H9 (cell line): ENCODE data around the gene NT5DC3. TPM values are rescaled to one million over a fixed set of nuclear protein-coding genes. Genes with fewer than 3 reads are reported as not detected.

Experiments used
- DNase-seq: peaks from one replicate; pipeline ENCODE4 v3.0.0-alpha.2; 2017
- H2AFZ ChIP-seq: one replicate; pipeline ENCODE4 v1.6.1; 2013; ENCODE audit warnings: mild to moderate bottlenecking, low read length, control low read depth, moderate library complexity
- H2AK5ac ChIP-seq: 2 replicates; pipeline ENCODE4 v1.6.1; 2013; ENCODE audit warnings: low read length, control low read depth, mixed read lengths; ENCODE audit not compliant: insufficient read length
- H2BK120ac ChIP-seq: one replicate; pipeline ENCODE4 v1.6.1; 2013; ENCODE audit warnings: low read depth, mild to moderate bottlenecking, low read length, control low read depth, inconsistent platforms; ENCODE audit not compliant: poor library complexity, severe bottlenecking
- H2BK12ac ChIP-seq: 2 replicates; pipeline ENCODE4 v1.6.1; 2013; ENCODE audit warnings: low read length, control low read depth, mixed read lengths, low read depth; ENCODE audit not compliant: insufficient read length
- H2BK15ac ChIP-seq: 2 replicates; pipeline ENCODE4 v1.6.1; 2013; ENCODE audit warnings: low read depth, low read length, control low read depth
- H2BK20ac ChIP-seq: one replicate; pipeline ENCODE4 v1.6.1; 2013; ENCODE audit warnings: low read depth, mild to moderate bottlenecking, low read length, control low read depth, inconsistent platforms; ENCODE audit not compliant: poor library complexity, severe bottlenecking
- H2BK5ac ChIP-seq: 2 replicates; pipeline ENCODE4 v1.6.1; 2013; ENCODE audit warnings: low read length, control low read depth, mixed read lengths; ENCODE audit not compliant: insufficient read length
- H3K14ac ChIP-seq: 2 replicates; pipeline ENCODE4 v1.6.1; 2013; ENCODE audit warnings: low read length, control low read depth; ENCODE audit not compliant: insufficient read depth
- H3K18ac ChIP-seq: 2 replicates; pipeline ENCODE4 v1.6.1; 2013; ENCODE audit warnings: low read depth, mild to moderate bottlenecking, mixed read lengths, low read length, control low read depth; ENCODE audit not compliant: insufficient read length
- H3K23ac ChIP-seq: 2 replicates; pipeline ENCODE4 v1.6.1; 2013; ENCODE audit warnings: low read length, control low read depth, mixed read lengths, low read depth; ENCODE audit not compliant: insufficient read length
- H3K23me2 ChIP-seq: 2 replicates; pipeline ENCODE4 v1.6.1; 2013; ENCODE audit warnings: low read depth, mild to moderate bottlenecking, mixed read lengths, low read length, control low read depth; ENCODE audit not compliant: insufficient read length, poor library complexity, severe bottlenecking
- H3K27ac ChIP-seq: 2 replicates; pipeline ENCODE4 v1.5.1; 2013; ENCODE audit warnings: low read length, control low read depth, mixed read lengths, low read depth; ENCODE audit not compliant: insufficient read length
- H3K27me3 ChIP-seq: 2 replicates; pipeline ENCODE4 v1.6.1; 2013; ENCODE audit warnings: low read length, control low read depth, inconsistent platforms; ENCODE audit not compliant: insufficient read depth
- H3K4ac ChIP-seq: 2 replicates; pipeline ENCODE4 v1.6.1; 2013; ENCODE audit warnings: low read depth, mild to moderate bottlenecking, control low read depth, inconsistent platforms, low read length, moderate library complexity
- H3K4me1 ChIP-seq: 2 replicates; pipeline ENCODE4 v1.6.1; 2013; ENCODE audit warnings: low read length, control low read depth, inconsistent platforms; ENCODE audit not compliant: insufficient read depth
- H3K4me2 ChIP-seq: 2 replicates; pipeline ENCODE4 v1.6.1; 2013; ENCODE audit warnings: low read length, control low read depth, mixed read lengths; ENCODE audit not compliant: insufficient read length, insufficient read depth
- H3K56ac ChIP-seq: 2 replicates; pipeline ENCODE4 v1.6.1; 2013; ENCODE audit warnings: low read depth, mild to moderate bottlenecking, mixed read lengths, low read length, control low read depth; ENCODE audit not compliant: insufficient read length
- H3K79me1 ChIP-seq: 2 replicates; pipeline ENCODE4 v1.6.1; 2013; ENCODE audit warnings: low read depth, mild to moderate bottlenecking, moderate library complexity, low read length, control low read depth, inconsistent platforms; ENCODE audit not compliant: insufficient read depth, poor library complexity, severe bottlenecking
- H3K79me2 ChIP-seq: 2 replicates; pipeline ENCODE4 v1.6.1; 2013; ENCODE audit warnings: low read length, control low read depth, inconsistent platforms; ENCODE audit not compliant: insufficient read depth
- H3K9ac ChIP-seq: 2 replicates; pipeline ENCODE4 v1.6.1; 2013; ENCODE audit warnings: low read length, control low read depth, mixed read lengths; ENCODE audit not compliant: insufficient read length; ENCODE audit errors: extremely low read depth
- H3K9me3 ChIP-seq: one replicate; pipeline ENCODE4 v1.6.1; 2013; ENCODE audit warnings: low read depth, low read length, inconsistent platforms; ENCODE audit not compliant: control insufficient read depth
- H3T11ph ChIP-seq: one replicate; pipeline ENCODE4 v1.6.1; 2013; ENCODE audit warnings: mild to moderate bottlenecking, low read length, control low read depth, inconsistent platforms
- H4K20me1 ChIP-seq: one replicate; pipeline ENCODE4 v1.6.1; 2013; ENCODE audit not compliant: control insufficient read depth, insufficient read length, insufficient read depth
- H4K5ac ChIP-seq: 2 replicates; pipeline ENCODE4 v1.6.1; 2013; ENCODE audit warnings: low read depth, mild to moderate bottlenecking, mixed read lengths, low read length, control low read depth; ENCODE audit not compliant: insufficient read length
- H4K8ac ChIP-seq: replicated peaks from 2 replicates; pipeline ENCODE4 v1.6.1; 2013; ENCODE audit warnings: low read length, control low read depth, mixed read lengths, low read depth; ENCODE audit not compliant: insufficient read length
- H4K91ac ChIP-seq: 2 replicates; pipeline ENCODE4 v1.6.1; 2013; ENCODE audit warnings: low read depth, mild to moderate bottlenecking, moderate library complexity, mixed read lengths, low read length, control low read depth; ENCODE audit not compliant: insufficient read length
- H3K27ac Mint-ChIP-seq, 3 experiments: 2 replicates in 2 of 3; 3 replicates in 1 of 3; pipeline ENCODE4 v1.8.0; 2020 to 2021; ENCODE audit warnings: mixed read lengths in 3 of 3, mild to moderate bottlenecking in 1 of 3, moderate library complexity in 1 of 3
- H3K27me3 Mint-ChIP-seq: 2 replicates; pipeline ENCODE4 v1.8.0; 2021; ENCODE audit warnings: low read depth, mild to moderate bottlenecking, moderate library complexity, mixed read lengths
- H3K36me3 Mint-ChIP-seq, 3 experiments: 2 replicates in 2 of 3; 3 replicates in 1 of 3; pipeline ENCODE4 v1.8.0; 2020 to 2021; ENCODE audit warnings: low read depth in 3 of 3, mixed read lengths in 3 of 3; ENCODE audit not compliant: insufficient read depth in 1 of 3
- H3K4me1 Mint-ChIP-seq, 2 experiments: 2 replicates each; pipeline ENCODE4 v1.8.0; 2020; ENCODE audit warnings: mixed read lengths in 2 of 2
- H3K4me3 Mint-ChIP-seq, 2 experiments: 2 replicates in 1 of 2; 3 replicates in 1 of 2; pipeline ENCODE4 v1.8.0; 2020 to 2021; ENCODE audit warnings: mild to moderate bottlenecking in 2 of 2, mixed read lengths in 2 of 2, moderate library complexity in 1 of 2
- H3K9me3 Mint-ChIP-seq, 2 experiments: 2 replicates in 1 of 2; 3 replicates in 1 of 2; pipeline ENCODE4 v1.8.0; 2020; ENCODE audit warnings: mild to moderate bottlenecking in 2 of 2, mixed read lengths in 2 of 2, moderate library complexity in 1 of 2
- WGBS: extraction: QIAGEN DNeasy Blood & Tissue Kit; methylation state at CpG from one replicate; pipeline ENCODE4 v1.1.7; 2013; ENCODE audit warnings: missing lambda C conversion rate, low lambda C conversion rate, mixed read lengths; ENCODE audit not compliant: insufficient read length; ENCODE audit errors: extremely low coverage; 5-methylcytosine and 5-hydroxymethylcytosine counted together
- total RNA-seq: library from RNA; stranded (reverse); gene quantifications from 2 replicates; pipeline ENCODE4 v1.2.1, GENCODE V29; 2021
- TF ChIP-seq, protein P1 (sequence below): fragments of 200-600 bp; sonication (generic); conservative IDR thresholded peaks from 3 replicates; pipeline ENCODE4 v1.8.0; 2021; ENCODE audit warnings: antibody characterized with exemption, mild to moderate bottlenecking

Gene NT5DC3
- total RNA-seq, 1 experiment from 2014 or later = 13.6 TPM

DNA sequence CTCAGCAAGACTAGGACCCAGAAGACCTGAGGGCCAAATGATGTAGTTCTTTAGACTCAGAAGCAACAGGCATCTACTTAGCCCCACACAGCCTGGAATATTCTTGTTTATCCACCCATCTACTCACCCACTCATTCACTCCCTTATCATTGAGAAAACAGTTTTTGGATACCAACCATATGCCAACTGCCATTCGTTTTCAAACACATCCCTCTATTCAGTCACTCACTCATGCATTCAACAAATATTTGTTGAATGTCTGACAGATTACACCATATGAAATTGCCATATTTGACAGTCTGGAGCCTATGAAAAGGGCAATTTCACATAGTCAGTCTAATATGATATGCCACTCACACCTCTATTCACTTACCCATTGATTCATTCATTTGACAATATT, 103.2 kb downstream of the NT5DC3 start:
- no peak overlapping the region for H3T11ph ChIP-seq
- no peaks in the 10 kb centered on the region for H3K79me1 ChIP-seq
- Mint-ChIP-seq H3K4me1 (no peaks in the 10 kb centered on the region), H3K9me3 (peaks cover 0 to 3% of the 10 kb centered on the region in 2 experiments; a peak in 1 of 5 replicates), H3K27me3 (peaks cover 16% of the 10 kb centered on the region), H3K4me3 (no peak overlapping the region), H3K27ac (no peak overlapping the region), H3K36me3 (no peaks in the 10 kb centered on the region)
- no peaks in the 10 kb centered on the region for H4K20me1 ChIP-seq
- no peak overlapping the region for H2BK15ac ChIP-seq
- H3K9me3 ChIP-seq = no peaks in the 10 kb centered on the region
- no peaks in the 10 kb centered on the region for H3K4me1 ChIP-seq
- no peak overlapping the region for H3K9ac ChIP-seq
- H4K8ac ChIP-seq = no peak overlapping the region
- no peak overlapping the region for H3K4ac ChIP-seq
- no peak overlapping the region for H3K23ac ChIP-seq
- no peak overlapping the region for H4K5ac ChIP-seq
- TF ChIP-seq, protein P1, sequence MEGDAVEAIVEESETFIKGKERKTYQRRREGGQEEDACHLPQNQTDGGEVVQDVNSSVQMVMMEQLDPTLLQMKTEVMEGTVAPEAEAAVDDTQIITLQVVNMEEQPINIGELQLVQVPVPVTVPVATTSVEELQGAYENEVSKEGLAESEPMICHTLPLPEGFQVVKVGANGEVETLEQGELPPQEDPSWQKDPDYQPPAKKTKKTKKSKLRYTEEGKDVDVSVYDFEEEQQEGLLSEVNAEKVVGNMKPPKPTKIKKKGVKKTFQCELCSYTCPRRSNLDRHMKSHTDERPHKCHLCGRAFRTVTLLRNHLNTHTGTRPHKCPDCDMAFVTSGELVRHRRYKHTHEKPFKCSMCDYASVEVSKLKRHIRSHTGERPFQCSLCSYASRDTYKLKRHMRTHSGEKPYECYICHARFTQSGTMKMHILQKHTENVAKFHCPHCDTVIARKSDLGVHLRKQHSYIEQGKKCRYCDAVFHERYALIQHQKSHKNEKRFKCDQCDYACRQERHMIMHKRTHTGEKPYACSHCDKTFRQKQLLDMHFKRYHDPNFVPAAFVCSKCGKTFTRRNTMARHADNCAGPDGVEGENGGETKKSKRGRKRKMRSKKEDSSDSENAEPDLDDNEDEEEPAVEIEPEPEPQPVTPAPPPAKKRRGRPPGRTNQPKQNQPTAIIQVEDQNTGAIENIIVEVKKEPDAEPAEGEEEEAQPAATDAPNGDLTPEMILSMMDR = no peak
- H2BK12ac ChIP-seq = no peak overlapping the region
- no peak for DNase-seq
- no peak overlapping the region for H2BK5ac ChIP-seq
- WGBS = no CpG with 5 or more reads among the region's 1 CpG
- H3K27ac ChIP-seq = no peak overlapping the region
- no peak overlapping the region for H3K14ac ChIP-seq
- no peak overlapping the region for H3K18ac ChIP-seq
- H4K91ac ChIP-seq = no peak overlapping the region
- no peaks in the 10 kb centered on the region for H3K23me2 ChIP-seq
- no peak overlapping the region for H2BK120ac ChIP-seq
- no peak overlapping the region for H3K56ac ChIP-seq
- no peak overlapping the region for H2BK20ac ChIP-seq
- H2AFZ ChIP-seq = no peak overlapping the region
- H2AK5ac ChIP-seq = no peak overlapping the region
- H3K27me3 ChIP-seq = no peaks in the 10 kb centered on the region
- H3K4me2 ChIP-seq = no peak overlapping the region
- H3K79me2 ChIP-seq = no peaks in the 10 kb centered on the region
